Activated T-helper 17 cell treated with anti-CD3 and anti-CD28 coated beads, Interleukin-2, amount 50 U/mL, for 72 hours (primary cell): Measurements from ENCODE around the gene ROPN1B. TPM values are rescaled to one million over a fixed set of nuclear protein-coding genes. Genes with fewer than 3 reads are reported as not detected.
"Not testable (repeated sequence)": the region's sequence is repeated elsewhere in the genome, so short reads cannot be mapped to it uniquely, and the experiment has no call there.

Source experiments
- ATAC-seq: fragments of 150-1000 bp; cut with Tn5 transposase; replicated peaks from 2 replicates; pipeline ENCODE4 v1.10.0; 2021; ENCODE audit warnings: mild to moderate bottlenecking, moderate library complexity
- H3K27ac Mint-ChIP-seq: one replicate; pipeline ENCODE4 v1.8.0; 2022; ENCODE audit warnings: mixed read lengths
- H3K27me3 Mint-ChIP-seq: one replicate; pipeline ENCODE4 v1.8.0; 2022; ENCODE audit warnings: mixed read lengths
- H3K36me3 Mint-ChIP-seq: one replicate; pipeline ENCODE4 v1.8.0; 2022; ENCODE audit warnings: low read depth, mild to moderate bottlenecking, mixed read lengths
- H3K4me1 Mint-ChIP-seq: one replicate; pipeline ENCODE4 v1.8.0; 2022; ENCODE audit warnings: mixed read lengths
- H3K4me3 Mint-ChIP-seq: one replicate; pipeline ENCODE4 v1.8.0; 2022; ENCODE audit warnings: mild to moderate bottlenecking, mixed read lengths
- H3K9me3 Mint-ChIP-seq: one replicate; pipeline ENCODE4 v1.8.0; 2022; ENCODE audit warnings: mixed read lengths
- total RNA-seq, 2 donors: library from RNA; stranded (reverse); gene quantifications; one replicate each; pipeline ENCODE4 v1.2.3, GENCODE V29; 2022

Gene ROPN1B
- not detected for total RNA-seq

GRCh38 chr3:125968701-125969592 lies at the start of gene ROPN1B:
ROPN1B (plus strand) TSS chr3:125969178; CDS start chr3:125972055, 2,877 bp downstream.
- not testable (repeated sequence) for H3K27me3 Mint-ChIP-seq, H3K4me1 Mint-ChIP-seq, H3K27ac Mint-ChIP-seq, H3K36me3 Mint-ChIP-seq, H3K9me3 Mint-ChIP-seq
- ATAC-seq = peak; percentile 89
- H3K4me3 Mint-ChIP-seq = peak within 1 kb of the TSS; percentile 55

- not testable (repeated sequence) for H3K27me3 Mint-ChIP-seq, H3K4me1 Mint-ChIP-seq, ATAC-seq, H3K9me3 Mint-ChIP-seq, H3K36me3 Mint-ChIP-seq, H3K27ac Mint-ChIP-seq, H3K4me3 Mint-ChIP-seq
These were observed 48.8 kb upstream of the ROPN1B start for GRCh38 chr3:125920191-125920590.

- not testable (repeated sequence) for H3K27me3 Mint-ChIP-seq, H3K27ac Mint-ChIP-seq, H3K9me3 Mint-ChIP-seq, H3K36me3 Mint-ChIP-seq, H3K4me1 Mint-ChIP-seq, H3K4me3 Mint-ChIP-seq, ATAC-seq
These were observed 48.2 kb upstream of the ROPN1B start for GRCh38 chr3:125920751-125921279.

GRCh38 chr3:125921712-125922111 lies 47.3 kb upstream of the ROPN1B start:
- ATAC-seq, H3K27me3 Mint-ChIP-seq, H3K9me3 Mint-ChIP-seq, H3K27ac Mint-ChIP-seq, H3K36me3 Mint-ChIP-seq, H3K4me3 Mint-ChIP-seq, H3K4me1 Mint-ChIP-seq: not testable (repeated sequence)

GRCh38 chr3:125923324-125924115 lies 45.5 kb upstream of the ROPN1B start:
- not testable (repeated sequence) for H3K27ac Mint-ChIP-seq, H3K4me1 Mint-ChIP-seq, H3K36me3 Mint-ChIP-seq, ATAC-seq, H3K27me3 Mint-ChIP-seq, H3K9me3 Mint-ChIP-seq, H3K4me3 Mint-ChIP-seq

GRCh38 chr3:125924276-125924675 lies 44.7 kb upstream of the ROPN1B start:
- ATAC-seq, H3K36me3 Mint-ChIP-seq: not testable (repeated sequence)

GRCh38 chr3:125925727-125926126 lies 43.3 kb upstream of the ROPN1B start:
- H3K27ac Mint-ChIP-seq, ATAC-seq, H3K36me3 Mint-ChIP-seq, H3K4me1 Mint-ChIP-seq, H3K9me3 Mint-ChIP-seq, H3K4me3 Mint-ChIP-seq, H3K27me3 Mint-ChIP-seq: not testable (repeated sequence)

More at GRCh38 chr3:125924276-125924675, 44.7 kb upstream of the ROPN1B start:
- not testable (repeated sequence) for H3K4me1 Mint-ChIP-seq, H3K27ac Mint-ChIP-seq, H3K9me3 Mint-ChIP-seq, H3K27me3 Mint-ChIP-seq, H3K4me3 Mint-ChIP-seq

- H3K36me3 Mint-ChIP-seq, H3K27ac Mint-ChIP-seq, H3K27me3 Mint-ChIP-seq, ATAC-seq, H3K9me3 Mint-ChIP-seq, H3K4me1 Mint-ChIP-seq, H3K4me3 Mint-ChIP-seq: not testable (repeated sequence)
These were observed 40.0 kb upstream of the ROPN1B start for GRCh38 chr3:125928771-125929545.

- not testable (repeated sequence) for H3K27ac Mint-ChIP-seq, H3K27me3 Mint-ChIP-seq, H3K9me3 Mint-ChIP-seq, H3K4me3 Mint-ChIP-seq, ATAC-seq, H3K36me3 Mint-ChIP-seq, H3K4me1 Mint-ChIP-seq
These were observed 39.2 kb upstream of the ROPN1B start for GRCh38 chr3:125929765-125930164.

- H3K27ac Mint-ChIP-seq, ATAC-seq, H3K27me3 Mint-ChIP-seq: not testable (repeated sequence)
These were observed 37.6 kb upstream of the ROPN1B start for GRCh38 chr3:125931355-125931880.

GRCh38 chr3:125933397-125934173 lies 35.4 kb upstream of the ROPN1B start:
- H3K4me3 Mint-ChIP-seq, H3K27ac Mint-ChIP-seq, H3K4me1 Mint-ChIP-seq, H3K27me3 Mint-ChIP-seq, H3K9me3 Mint-ChIP-seq, H3K36me3 Mint-ChIP-seq, ATAC-seq: not testable (repeated sequence)

More at GRCh38 chr3:125931355-125931880, 37.6 kb upstream of the ROPN1B start:
- H3K4me1 Mint-ChIP-seq, H3K36me3 Mint-ChIP-seq, H3K4me3 Mint-ChIP-seq, H3K9me3 Mint-ChIP-seq: not testable (repeated sequence)

- not testable (repeated sequence) for H3K36me3 Mint-ChIP-seq, H3K4me3 Mint-ChIP-seq, H3K4me1 Mint-ChIP-seq, H3K27ac Mint-ChIP-seq, H3K27me3 Mint-ChIP-seq, H3K9me3 Mint-ChIP-seq, ATAC-seq
These were observed 33.6 kb upstream of the ROPN1B start for GRCh38 chr3:125935252-125935874.

GRCh38 chr3:125936210-125936815 lies 32.7 kb upstream of the ROPN1B start:
- not testable (repeated sequence) for H3K4me1 Mint-ChIP-seq, H3K9me3 Mint-ChIP-seq, H3K27ac Mint-ChIP-seq, H3K4me3 Mint-ChIP-seq, H3K27me3 Mint-ChIP-seq, H3K36me3 Mint-ChIP-seq
- peak; percentile 35 for ATAC-seq
